T-helper 22 cell (primary cell): ENCODE measurements around the gene DNAH6.
"Not testable (repeated sequence)": the region's sequence is repeated elsewhere in the genome, so short reads cannot be mapped to it uniquely, and the experiment has no call there.

Experiments used
- DNase-seq: peaks from one replicate; pipeline ENCODE4 v3.0.0-alpha.2; 2020; ENCODE audit warnings: low read depth

Gene DNAH6

DNA sequence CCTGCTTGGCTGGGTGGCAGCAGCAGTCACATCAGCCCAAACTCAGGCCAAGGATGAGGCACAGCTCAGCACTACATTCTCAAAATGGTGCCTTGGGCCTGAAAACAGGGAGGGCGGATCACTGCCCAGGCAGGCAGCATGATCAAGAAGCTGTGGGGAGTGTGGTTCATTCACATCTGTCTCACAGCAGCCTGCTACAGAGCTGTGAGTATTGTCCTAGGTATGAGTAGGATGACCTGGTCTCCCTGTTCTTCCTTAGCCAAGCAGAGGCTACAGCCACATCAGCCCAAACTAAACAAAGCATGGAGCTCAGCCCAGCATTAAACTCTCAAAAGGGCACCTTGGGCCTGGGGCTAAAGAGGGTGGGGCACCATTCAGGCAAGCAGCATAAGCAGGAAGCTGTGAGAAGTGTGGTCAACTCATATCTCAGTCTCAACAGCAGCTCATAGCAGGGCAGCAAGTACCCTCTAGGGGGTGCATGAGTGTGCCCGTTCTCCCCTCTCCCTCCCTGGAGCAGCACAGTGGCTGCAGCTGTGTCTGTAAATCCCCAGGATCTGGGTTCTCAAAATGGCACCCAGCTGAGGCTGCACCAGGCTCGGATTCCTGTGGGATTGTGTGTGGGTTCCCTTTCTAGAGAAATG, 225.0 kb downstream of the DNAH6 start:
- no peak for DNase-seq

- DNase-seq = no peak
Observed at GRCh38 chr2:84748341-84748740, 232.0 kb downstream of the DNAH6 start.

- DNase-seq = no peak
Observed at GRCh38 chr2:84749442-84749841, 233.1 kb downstream of the DNAH6 start.

DNA sequence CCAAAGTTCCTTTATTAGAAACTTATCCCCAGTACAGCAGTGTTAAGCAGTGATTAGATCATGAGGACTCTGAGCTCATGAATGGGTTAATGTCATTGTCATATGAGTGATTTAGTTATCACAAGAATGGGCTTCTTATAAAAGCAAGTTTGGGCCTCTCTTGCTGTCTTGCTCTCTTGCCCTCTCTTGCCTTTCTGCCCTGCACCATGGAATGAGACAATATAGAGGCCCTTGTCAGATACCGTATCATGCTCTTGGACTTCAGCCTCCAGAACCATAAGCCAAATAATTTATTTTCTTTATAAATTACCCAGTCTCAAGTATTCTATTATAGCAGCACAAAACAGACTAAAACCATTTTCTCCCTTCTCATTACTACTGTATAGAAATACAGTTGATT, 238.8 kb downstream of the DNAH6 start:
- no peak for DNase-seq

- no peak for DNase-seq
Observed at GRCh38 chr2:84757648-84758047, 241.3 kb downstream of the DNAH6 start.

DNA sequence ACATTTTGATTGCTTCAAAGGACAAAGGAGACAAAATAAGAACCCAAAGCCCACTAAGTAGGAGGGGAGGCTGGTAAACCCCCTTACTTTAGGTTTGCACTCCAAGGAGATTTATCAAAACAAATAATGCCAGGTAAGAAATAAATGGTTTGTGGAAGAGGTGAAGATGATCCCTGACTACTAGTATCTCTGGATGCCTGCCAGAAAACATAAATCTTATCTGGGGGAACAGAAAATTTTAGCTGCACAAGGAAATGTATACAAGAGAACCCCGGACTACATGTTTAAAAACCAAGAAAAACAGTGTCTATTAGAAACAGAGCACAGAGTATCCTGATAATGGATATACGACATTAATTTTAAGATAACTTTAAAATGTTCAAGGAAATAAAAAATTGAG, 250.5 kb downstream of the DNAH6 start:
- DNase-seq = no peak

GRCh38 chr2:84768840-84769239, 252.5 kb downstream of the DNAH6 start:
- DNase-seq = no peak

GRCh38 chr2:84770280-84770679, 254.0 kb downstream of the DNAH6 start:
- no peak for DNase-seq

GRCh38 chr2:84771251-84771650, 255.0 kb downstream of the DNAH6 start:
- no peak for DNase-seq

- not testable (repeated sequence) for DNase-seq
Observed at GRCh38 chr2:84773562-84773961, 257.3 kb downstream of the DNAH6 start.

DNA sequence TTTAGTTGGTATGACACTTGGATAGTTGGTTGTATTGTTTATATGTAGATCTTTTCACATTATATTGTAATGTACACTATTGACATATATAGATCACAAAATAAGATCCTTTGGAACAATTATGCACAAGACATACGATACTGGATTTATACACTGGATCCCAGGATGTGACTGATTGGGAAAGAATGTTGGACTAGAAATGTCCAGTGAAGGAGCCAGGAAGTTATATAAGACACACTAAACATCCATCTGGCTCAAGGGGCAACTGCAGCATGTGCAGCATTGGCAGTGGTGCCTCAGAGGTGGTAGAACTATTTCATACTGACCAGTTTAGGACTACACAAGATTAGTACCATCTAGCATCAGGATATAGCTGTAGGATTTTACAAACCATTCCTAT, 259.7 kb downstream of the DNAH6 start:
- DNase-seq = no peak

DNA sequence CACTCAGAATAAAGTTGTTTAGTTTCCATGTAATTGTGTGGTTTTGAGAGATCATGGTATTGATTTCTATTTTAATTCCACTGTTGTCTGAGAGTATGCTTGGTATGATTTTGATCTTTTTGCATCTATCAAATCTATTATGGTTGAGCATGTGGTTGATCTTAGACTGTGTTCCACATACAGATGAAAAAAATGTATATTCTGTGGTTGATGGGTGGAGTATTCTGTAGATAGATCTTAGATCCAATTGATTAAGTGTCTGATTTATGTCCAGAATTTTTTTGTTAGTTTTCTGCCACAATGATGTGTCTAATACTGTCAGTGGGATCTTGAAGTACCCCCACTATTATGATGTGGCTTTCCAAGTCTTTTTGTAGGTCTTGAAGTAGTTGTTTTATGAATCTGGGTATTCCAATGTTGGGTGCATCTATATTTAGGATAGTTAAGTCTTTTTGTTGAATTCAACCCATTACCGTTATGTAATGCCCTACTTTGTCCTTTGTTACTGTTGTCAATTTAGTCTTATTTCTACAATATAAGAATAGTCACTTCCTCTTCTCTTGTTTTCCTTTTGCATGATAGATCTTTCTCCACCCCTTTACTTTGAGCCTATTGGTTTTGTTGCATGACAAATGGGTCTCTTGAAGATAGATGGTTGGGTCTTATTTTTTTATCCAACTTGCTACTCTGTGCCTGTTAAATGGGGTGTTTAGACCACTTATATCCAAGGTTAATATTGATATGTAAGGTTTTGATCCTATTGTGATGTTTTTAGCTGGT, 262.8 kb downstream of the DNAH6 start:
- no peak for DNase-seq

- DNase-seq = no peak
Observed at GRCh38 chr2:84779781-84780180, 263.5 kb downstream of the DNAH6 start.

DNA sequence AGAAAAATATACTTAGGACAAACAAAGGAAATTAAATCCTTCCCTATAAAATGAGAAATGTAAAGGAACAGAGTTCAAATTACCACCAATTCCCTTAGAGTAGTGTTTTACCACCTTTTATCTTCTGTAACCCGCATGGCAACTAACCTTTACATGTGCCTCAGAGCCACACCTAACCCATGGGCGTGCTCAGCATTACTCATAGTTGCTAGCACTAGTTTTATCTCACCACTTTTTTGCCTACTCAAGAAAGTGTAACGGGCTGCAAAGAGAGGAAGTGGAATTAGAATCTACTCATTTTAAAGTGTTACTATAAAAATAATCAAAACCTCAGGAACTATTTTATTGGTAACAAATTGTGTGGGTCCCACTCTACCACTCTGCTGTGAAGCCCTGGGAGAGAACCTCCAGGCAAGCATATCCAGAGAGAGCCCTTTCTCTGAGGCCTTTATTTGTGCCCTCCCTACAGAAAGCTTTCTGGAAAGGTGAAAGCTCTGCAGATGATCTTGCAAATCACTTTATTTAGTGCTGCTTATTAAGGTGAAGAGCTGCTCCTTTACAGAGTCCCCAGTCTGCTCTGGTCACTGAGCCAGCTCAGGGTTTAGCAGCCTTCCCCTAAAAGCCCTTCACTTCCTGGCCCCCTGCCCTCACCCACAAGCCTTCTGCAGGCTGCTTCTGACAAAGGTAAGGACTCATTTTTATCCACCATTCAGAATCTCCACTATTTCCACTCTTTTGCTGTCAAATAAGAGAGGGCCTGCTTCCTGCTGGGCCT, 265.8 kb downstream of the DNAH6 start:
- peak; percentile 27 for DNase-seq

DNA sequence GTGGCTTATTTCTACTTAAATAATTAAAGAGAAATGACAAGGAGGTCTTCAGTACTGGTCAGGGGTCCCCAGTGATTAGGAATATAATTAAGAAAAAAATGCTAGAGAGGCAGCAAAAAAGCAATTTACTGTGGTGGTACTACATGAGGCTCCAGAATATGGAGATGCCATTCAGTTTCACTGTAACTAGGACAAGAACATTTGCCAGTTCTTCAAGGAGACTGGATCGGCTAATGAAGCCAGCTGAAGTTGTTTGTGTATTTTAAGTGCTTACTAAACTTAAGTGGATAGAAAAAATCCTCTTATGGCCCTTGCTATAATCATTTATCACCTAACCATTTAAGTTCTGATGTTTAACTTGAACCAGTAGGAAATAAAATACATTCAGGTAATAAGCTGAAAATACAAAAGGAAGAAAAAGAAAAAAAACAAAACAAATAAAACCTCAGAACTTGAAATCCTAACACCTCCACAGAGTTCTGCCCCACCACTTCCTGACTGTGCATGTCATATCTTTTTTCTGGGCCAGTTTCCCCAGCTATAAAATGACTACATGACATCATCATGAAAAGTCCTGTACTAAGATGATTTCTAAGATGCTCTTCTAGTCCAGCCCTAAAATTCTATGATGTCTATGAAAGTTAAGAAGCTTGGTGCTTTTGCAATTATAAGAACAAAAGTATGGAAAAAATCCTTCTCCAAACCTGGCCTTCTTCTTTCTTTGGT, 266.6 kb downstream of the DNAH6 start:
- DNase-seq = peak; percentile 36

DNA sequence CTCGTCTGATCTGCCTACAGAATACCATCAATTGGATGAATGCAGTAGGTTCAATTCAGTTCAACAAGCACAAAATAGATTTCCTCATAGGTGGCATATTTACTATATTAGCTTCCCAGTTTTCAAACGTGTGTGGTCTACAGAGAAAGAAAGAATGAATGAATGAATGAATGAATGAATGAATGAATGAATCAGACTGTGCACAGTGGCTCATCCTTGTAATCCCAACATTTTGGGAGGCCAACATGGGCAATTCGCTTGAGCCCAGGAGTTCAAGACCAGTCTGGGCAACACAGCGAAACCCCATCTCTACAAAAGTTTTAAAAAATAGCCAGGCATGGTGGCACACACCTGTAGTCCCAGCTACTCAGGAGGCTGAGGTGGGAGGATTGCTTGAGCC, 269.7 kb downstream of the DNAH6 start:
- DNase-seq = no peak

- DNase-seq = no peak
Observed at GRCh38 chr2:84786601-84787000, 270.3 kb downstream of the DNAH6 start.

GRCh38 chr2:84788027-84788426, 271.7 kb downstream of the DNAH6 start:
- no peak for DNase-seq

DNA sequence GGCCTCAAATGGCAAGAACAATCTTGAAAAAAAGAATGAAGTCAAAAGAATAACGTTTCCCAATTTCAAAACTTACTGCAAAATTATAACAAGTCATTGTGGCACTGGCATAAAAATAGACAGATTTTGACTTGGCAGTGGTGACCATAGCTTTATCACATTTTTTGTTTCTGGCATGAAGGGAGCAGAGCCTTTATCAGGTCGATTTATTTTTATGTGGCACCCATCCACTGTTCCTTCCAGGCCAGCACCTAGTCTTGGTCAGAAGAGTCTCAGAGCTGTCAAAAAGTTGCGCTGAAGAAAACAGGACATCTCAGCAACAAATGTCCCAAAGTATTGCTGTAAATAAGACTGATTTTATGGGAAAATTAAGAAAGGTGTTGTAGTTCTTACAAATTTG, 272.2 kb downstream of the DNAH6 start:
- DNase-seq = no peak

GRCh38 chr2:84792856-84793522, 276.7 kb downstream of the DNAH6 start:
- no peak for DNase-seq

DNA sequence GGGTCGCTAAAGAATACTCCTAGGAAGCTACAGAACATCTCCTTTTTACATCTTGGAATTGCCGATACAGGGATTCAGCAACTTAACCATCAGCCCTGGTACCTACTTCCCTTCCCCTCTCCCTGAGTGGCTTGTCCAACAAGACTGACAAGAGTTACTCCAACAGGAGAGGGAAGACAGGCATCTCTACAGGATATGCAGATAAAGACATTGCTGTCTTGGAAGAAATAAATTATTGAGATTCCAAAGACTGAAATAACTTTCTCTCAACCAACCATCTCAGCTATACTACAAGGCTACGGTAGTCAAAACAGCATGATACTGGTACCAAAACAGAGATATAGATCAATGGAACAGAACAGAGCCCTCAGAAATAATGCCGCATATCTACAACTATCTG, 277.3 kb downstream of the DNAH6 start:
- DNase-seq = no peak

DNA sequence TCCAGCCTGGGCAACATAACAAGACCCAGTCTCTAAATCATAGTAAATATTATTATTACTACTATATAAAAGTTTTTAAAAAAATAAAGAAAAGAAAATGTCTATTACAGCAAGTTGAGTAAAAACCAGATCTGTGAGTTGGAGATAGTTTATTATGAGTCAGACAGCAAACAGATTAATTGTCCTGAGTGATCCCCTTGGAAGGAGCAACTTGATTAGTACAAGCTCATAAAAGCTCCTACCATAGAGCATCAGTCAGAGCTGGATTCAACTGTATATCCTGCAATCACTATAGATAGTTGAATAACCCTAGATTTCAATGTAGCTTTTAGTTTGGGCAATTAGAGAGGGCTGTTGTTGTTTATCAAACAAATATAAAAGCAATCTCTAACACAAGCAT, 280.5 kb downstream of the DNAH6 start:
- DNase-seq = no peak
